Gastrocnemius medialis (tissue), 4 donors: Measurements from ENCODE around the gene PIH1D1.

ENCODE experiments used
- CTCF ChIP-seq, 5 experiments: fragments of 450-650 bp in 3 of 5; fragments of 200-600 bp in 2 of 5; sonication (generic) in 2 of 5; IDR thresholded peaks in 4 of 5; conservative IDR thresholded peaks in 1 of 5; 1 replicate in 4 of 5; 2 replicates in 1 of 5; pipeline ENCODE4 v1.5.1; 2016 to 2019; ENCODE audit warnings: antibody characterized with exemption in 5 of 5, mild to moderate bottlenecking in 3 of 5, moderate library complexity in 3 of 5
- POLR2A ChIP-seq, 2 donors: fragments of 450-650 bp; IDR thresholded peaks; one replicate each; pipeline ENCODE4 v1.6.1; 2017; ENCODE audit warnings: antibody characterized with exemption in 2 of 2, mild to moderate bottlenecking in 2 of 2, moderate library complexity in 2 of 2

DNA sequence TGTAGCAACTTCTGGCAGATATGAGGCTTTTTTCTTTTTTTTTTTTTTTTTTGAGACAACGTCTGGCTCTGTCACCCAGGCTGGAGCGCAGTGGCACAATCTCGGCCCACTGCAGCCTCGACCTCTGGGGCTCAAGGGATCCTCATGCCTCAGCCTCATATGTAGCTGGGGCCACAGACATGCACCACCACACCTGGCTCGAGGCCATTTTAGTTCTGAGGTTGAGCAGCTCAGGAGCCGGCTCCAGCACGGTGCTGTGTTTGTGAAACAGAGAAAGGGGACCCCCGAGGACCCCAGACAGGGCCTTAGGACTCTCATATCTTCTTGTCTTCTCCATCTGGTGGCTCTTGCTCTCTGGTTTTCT is 19.0 kb upstream of the PIH1D1 start:
- TF ChIP-seq CTCF (IDR thresholded peaks at IDR 0.05 in 4 of 5, conservative IDR thresholded peaks at IDR 0.05 in 1 of 5) (no peak), POLR2A (IDR thresholded peaks at IDR 0.05) (no peak)
